AG04449 (cell line): ENCODE measurements around the gene CEP43.

ENCODE experiments used
- CTCF ChIA-PET: fragments of 350-600 bp; formaldehyde crosslinking; extraction: SDS; loops from one replicate; lab custom pipeline; 2021; ENCODE audit warnings: antibody characterized with exemption; lab: Yijun Ruan, JAX
- POLR2A ChIA-PET: fragments of 400-600, 350-600 bp; formaldehyde crosslinking; extraction: SDS; loops from one replicate; lab custom pipeline; 2020; ENCODE audit warnings: antibody characterized with exemption, inconsistent platforms; lab: Yijun Ruan, JAX
- DNase-seq: peaks from one replicate; pipeline ENCODE4 v3.0.0-alpha.2; 2010; ENCODE audit warnings: low read depth, low spot score
- H3K4me3 ChIP-seq: 2 replicates; pipeline ENCODE4 v1.5.1; 2011; ENCODE audit warnings: low read depth, mild to moderate bottlenecking, control low read depth, low read length
- CTCF ChIP-seq: IDR thresholded peaks from one replicate; pipeline ENCODE4 v1.5.1; 2011; ENCODE audit warnings: mild to moderate bottlenecking, moderate library complexity, low read length, control low read depth, inconsistent platforms; ENCODE audit not compliant: insufficient read depth; ENCODE audit errors: missing control alignments

The CEP43 gene

GRCh38 chr6:167013946-167014345 is 14.7 kb downstream of the CEP43 start:
- ChIA-PET POLR2A (no interaction called here), CTCF (no interaction called here)
- no peak for TF ChIP-seq CTCF
- H3K4me3 ChIP-seq = no peak overlapping the region
- DNase-seq = no peak

GRCh38 chr6:167015302-167015701 is 16.1 kb downstream of the CEP43 start:
- H3K4me3 ChIP-seq = no peak overlapping the region
- CTCF ChIA-PET = interaction anchor here (0.9 to 1.0 kb wide), 2 partner anchors 16 to 25 kb away, joined by 3 to 4 read pairs; partner anchors contain the start of gene CEP43
- DNase-seq = no peak
- no peak for TF ChIP-seq CTCF
- POLR2A ChIA-PET = no interaction called here

- CTCF ChIA-PET = no interaction called here
These were observed 21.0 kb downstream of the CEP43 start for GRCh38 chr6:167020206-167020605.

GRCh38 chr6:167027308-167027707 is 28.1 kb downstream of the CEP43 start:
- POLR2A ChIA-PET = no interaction called here
- TF ChIP-seq CTCF = no peak
- no peak for DNase-seq
- CTCF ChIA-PET = no interaction called here
- H3K4me3 ChIP-seq = no peak overlapping the region

More at GRCh38 chr6:167020206-167020605, 21.0 kb downstream of the CEP43 start:
- no peak for TF ChIP-seq CTCF
- POLR2A ChIA-PET = no interaction called here
- DNase-seq = no peak
- no peak overlapping the region for H3K4me3 ChIP-seq

GRCh38 chr6:167027772-167028171 is 28.6 kb downstream of the CEP43 start:
- DNase-seq = no peak
- ChIA-PET POLR2A (no interaction called here), CTCF (no interaction called here)
- H3K4me3 ChIP-seq = no peak overlapping the region
- TF ChIP-seq CTCF = no peak

GRCh38 chr6:167030222-167031072 is 31.2 kb downstream of the CEP43 start:
- no peak overlapping the region for H3K4me3 ChIP-seq
- no peak for DNase-seq
- no peak for TF ChIP-seq CTCF
- CTCF ChIA-PET = no interaction called here
- POLR2A ChIA-PET = no interaction called here
